HG02798 (cell line): ENCODE results near the gene KCND3.

Experiments used
- ATAC-seq: cut with Tn5 transposase; IDR thresholded peaks from one replicate; pipeline ENCODE4 v1.9.1; 2021; ENCODE audit warnings: mild to moderate bottlenecking; ENCODE audit not compliant: unreplicated experiment, poor library complexity

Gene KCND3

GRCh38 chr1:111887875-111888274 lies 101.6 kb downstream of the KCND3 start:
- no peak for ATAC-seq

DNA sequence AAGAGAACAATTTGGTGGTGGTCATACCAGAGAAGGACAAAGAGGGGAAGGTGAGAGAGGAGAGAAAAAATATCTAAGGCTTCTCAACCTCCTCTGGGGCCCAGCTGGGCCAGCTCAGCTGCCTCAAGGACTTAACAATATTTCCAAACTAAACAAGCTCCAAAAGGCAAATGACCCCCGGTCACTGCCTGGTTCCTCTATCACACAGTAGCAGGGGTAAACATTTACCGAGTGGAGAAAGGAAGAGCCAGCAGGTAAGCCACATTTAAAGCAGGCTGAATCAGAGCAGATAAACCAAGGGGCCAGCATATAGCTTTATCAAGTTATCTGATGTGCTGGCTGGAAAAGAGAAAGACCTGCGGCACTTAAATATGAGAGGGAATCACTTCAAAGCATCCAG lies 102.1 kb downstream of the KCND3 start:
- ATAC-seq, result no peak

DNA sequence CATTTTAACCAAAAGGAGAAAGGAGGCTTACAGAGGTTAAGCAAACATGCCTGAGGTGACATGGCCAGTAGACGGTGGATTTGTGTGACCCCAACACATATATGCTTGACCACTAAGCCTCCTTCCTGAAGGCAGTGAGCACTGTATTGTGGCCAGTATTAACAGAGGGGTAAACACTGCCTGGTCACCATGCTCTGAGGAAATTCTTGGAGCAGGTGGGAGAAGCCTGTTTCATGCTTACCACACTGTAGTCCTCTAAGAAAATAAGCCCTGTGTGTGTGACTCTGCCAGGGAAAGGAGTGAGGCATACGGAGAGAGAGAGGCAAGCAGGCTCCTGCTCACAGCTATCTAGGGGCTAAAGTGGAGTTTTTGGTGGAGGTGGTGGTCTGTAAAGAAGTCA lies 102.7 kb downstream of the KCND3 start:
- ATAC-seq, result no peak

GRCh38 chr1:111884772-111885443 lies 104.6 kb downstream of the KCND3 start:
- ATAC-seq, result no peak

DNA sequence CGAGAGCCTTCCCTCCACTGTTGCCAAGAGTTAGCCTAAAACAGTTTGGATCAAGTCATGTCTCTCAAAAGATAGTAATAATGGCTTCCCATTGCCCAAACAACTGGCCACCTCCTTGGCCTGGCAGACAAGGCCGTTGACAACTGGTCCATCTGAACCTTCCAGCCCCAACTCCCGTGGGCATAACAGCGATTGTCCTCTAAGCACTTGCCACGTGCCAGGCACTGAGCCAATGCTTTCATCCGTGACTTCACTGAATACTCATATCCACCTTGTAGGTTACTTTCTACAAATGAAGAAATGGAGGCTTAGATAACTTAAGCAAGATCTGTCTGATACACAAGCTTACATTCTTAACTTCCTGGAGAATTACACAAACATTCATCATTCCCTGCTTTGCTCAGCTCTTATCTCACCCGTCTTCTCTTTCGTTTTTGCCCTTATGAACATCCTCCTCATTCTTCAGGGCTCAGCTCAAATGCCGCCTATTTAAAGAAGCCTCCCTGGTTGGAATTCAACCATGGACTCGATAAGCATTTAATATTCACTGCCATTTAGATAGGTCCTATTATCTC lies 106.4 kb downstream of the KCND3 start:
- no peak for ATAC-seq

GRCh38 chr1:111882559-111882958 lies 106.9 kb downstream of the KCND3 start:
- no peak for ATAC-seq

DNA sequence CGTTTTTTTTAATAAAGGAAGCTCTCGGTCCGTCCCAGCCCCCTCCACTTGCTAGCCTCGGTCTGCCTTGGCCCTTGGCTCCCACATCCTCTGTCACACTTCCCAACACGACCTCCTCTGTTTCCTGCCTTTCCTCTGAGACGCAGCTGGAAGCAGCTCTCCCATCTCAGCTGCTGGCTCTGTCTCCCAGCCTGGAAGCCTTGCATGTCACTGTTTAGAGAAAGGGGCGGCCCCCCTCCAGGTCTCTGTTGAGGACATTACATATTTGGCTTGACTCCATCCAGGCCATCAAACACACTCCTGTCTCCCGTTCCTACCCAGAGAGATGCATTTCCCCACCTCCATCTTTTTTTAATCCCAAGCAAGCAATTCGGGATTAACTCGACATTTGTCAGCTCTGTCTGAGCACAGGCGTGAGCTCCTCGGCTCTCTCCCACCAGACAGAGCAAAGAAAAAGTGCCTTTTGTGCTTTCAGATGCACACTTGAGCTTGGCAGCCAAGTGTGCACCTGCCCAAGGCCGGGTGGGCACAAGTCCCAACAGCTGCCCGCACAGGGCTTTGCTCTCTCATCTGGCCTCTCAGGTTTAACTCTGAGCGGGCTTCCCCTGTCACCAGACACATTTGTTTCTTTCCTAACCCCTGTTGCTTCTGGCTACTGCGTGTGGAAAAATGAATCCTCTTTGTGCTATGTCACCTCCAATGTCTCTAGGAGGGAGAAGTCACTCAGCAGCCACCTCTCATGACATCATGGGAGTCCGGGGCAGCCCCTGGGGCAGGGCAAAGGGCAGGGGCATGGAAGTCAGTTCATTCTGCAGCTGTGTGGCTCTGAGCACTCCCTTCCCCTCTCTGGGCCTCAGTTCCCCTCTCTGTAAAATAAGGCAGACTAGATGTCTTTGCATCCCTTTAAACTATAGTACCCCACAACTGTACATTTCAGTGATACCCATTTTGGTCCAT lies 108.3 kb downstream of the KCND3 start:
- no peak for ATAC-seq

GRCh38 chr1:111879081-111879480 lies 110.4 kb downstream of the KCND3 start:
- no peak for ATAC-seq

- peak; percentile 37 for ATAC-seq
Observed at GRCh38 chr1:111878649-111879048, 110.8 kb downstream of the KCND3 start.

GRCh38 chr1:111878091-111878490 lies 111.4 kb downstream of the KCND3 start:
- ATAC-seq, result no peak

GRCh38 chr1:111876631-111877030 lies 112.8 kb downstream of the KCND3 start:
- no peak for ATAC-seq

DNA sequence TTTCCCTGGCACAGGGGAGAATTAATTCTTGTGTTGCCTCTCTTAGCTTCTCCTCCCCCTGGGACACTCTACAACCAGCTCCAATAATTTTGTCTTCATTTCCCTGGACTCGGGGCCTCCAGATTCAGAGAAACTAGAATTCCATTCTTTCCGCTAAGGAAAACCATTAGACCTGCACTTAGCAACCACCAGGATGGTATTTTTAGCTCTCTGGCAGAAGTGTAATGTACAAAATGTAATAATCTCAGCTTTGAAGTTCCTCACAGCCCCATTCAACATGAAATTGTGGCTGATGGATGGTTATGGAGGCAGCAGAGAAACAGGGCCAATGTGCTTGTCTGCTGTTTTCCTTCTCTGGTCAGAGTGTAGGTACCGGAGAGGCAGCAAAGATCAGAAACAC lies 113.8 kb downstream of the KCND3 start:
- no peak for ATAC-seq

DNA sequence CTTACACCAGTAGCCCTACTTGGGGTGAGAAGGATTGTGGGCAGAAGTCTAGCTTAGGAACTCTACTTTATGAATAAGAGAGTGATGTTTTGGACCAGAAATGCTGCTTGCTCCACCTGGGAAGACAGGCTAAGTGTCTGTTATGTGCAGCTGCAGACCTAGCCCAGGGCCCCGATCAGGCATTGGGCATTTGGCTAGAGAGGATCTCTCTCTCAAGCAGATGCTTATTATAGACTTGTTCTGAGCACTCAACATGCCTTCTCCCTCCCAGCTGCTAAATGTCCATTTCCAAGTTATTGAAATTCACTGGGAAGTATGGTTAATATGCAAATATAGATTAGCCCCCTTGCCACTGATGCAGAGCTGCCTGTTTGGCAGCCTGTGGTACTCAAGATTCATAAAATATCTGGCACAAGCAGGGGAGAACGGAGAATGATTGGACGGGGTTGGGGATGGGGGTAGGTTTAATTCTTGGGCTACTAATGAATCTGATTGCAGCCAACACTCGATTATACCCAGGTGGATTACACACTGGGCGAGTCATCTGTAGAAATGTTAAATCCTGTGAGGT lies 115.9 kb downstream of the KCND3 start:
- ATAC-seq, result no peak

DNA sequence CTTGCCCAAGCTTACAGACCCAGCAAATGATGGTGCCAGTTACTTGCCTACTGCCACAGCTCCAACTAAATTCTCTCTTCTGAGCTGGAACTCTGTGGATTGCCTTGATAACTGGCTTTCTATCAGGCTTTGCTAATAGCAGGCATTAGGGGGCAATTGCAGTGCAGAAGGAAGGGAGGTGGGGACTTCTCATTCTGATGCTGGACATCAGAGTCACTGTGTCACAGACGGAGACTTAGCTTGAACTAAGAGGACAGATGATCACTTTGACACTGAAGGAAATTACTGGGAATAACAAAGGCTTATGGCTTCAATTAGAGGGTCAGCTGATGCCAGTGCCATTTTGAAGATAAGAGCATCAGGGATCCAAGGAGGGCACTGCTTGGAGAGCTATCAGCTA lies 119.3 kb downstream of the KCND3 start:
- ATAC-seq, result no peak

DNA sequence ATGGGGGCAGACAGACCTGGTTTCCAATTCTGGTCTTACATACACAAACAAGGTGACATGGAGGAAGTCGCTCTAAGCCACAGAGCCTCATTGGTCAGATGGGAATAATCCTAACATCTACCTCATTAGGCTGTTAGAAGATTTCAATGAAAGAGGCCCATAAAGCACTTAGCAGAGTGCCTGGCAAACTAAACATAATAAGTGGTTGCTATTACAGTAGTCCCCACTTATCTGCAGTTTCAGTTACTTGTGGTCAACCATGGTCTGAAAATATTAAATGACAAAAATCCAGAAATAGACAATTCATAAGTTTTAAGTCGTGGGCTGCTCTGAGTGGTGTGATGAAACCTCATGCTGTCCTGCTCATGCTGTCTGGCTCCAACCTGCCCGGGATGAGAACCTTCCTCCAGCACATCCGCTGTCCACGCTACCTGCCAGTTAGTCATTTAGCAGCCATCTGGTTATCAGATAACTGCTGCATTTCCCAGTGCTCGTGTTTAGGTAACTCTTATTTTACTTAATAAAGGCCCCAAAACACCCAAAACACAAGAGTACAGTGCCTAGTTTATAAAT lies 121.5 kb downstream of the KCND3 start:
- no peak for ATAC-seq

DNA sequence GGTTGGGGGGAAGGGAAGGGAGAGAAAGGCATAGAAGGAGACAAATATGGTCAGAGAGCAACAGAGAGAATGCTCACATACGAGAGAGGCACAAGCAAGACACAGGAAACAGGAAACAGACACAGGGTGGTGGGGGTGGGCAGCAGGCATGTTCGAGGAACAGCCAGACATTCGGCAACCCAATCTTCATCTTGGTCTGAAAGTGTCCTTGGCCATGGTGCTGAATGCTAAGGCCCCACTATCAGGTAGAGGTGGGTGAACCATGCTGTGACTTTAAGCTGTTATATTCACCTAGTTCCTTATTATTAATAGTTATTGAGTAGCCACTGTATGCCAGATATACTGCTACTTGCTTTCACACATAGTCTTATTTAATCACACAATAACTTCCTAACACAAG lies 124.6 kb downstream of the KCND3 start:
- ATAC-seq, result no peak

DNA sequence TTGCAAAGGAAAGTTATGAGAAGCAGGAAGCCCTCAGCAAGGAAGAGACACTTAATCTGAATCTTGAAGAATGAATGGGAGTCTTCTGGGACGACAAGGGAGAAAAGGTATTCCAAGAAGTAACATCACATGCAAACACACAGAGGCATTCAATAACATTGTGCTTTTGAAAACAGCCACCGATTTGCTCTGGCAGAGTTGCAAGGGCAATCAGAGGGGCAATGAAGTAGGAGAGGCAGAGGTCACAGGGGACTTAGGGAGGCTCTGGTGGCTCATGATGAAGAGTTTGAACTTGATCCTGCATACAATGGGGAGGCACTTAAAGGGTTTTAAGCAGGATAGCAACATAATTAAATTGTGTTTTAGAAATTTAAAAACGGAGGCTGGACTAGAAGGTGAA lies 126.1 kb downstream of the KCND3 start:
- ATAC-seq, result no peak

DNA sequence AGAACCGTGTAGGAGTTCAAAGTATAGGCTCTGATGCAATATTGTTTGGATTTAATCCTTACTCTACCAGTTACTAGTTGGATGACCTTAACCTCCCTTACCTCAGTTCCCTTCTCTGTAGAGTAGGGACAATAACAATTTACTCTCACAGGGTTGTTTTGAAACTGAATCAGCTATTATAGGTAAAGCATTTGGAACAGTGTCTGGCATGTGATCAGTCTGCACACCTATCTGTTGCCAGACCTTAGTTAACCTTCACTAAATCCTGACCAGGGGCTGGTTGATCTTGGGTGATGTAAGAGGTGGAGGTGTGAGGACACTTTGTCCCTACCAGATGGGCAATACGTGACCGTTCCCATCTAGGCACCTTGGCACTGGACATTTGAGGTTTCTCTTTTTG lies 126.9 kb downstream of the KCND3 start:
- no peak for ATAC-seq

GRCh38 chr1:111861523-111861922 lies 127.9 kb downstream of the KCND3 start:
- ATAC-seq, result no peak

GRCh38 chr1:111857194-111857651 lies 132.2 kb downstream of the KCND3 start:
- ATAC-seq, result no peak
